ENCODE results near the gene SRP68.

The SRP68 gene

DNA sequence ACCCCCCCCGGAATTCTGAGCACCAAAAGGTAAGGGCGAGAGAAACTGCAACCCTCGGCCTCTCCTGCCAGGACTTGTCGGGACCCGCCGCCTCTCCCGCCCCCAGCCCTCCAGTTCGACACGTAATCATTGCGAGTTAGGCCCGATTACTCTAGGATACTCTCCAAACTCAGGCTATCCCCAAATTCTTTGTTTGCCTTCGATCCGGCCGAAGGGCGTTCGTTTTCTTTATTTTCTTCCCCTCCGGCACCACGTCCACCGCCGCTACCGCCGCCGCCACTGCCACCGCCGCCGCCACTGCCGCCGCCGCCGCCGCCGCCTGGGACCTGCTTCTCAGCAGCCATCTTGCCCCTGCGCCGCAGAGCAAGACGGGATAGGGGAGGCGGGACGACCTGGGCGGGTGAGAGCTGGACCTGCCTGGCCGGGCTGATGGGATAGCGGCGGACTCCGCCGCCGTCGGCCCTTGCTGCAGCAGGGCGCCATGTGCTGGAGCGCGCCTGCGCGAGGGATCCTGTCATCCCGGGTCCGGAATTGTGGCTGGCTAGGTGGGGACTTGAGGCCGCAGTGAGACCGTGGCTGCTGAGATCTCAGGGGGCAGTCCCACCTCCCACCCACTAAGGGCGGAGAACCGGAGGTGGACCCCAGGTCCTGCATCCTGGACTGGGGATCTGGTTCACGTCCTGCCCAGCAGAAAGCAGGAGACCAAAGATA is at the start of gene SRP68:
SRP68 (minus strand) TSS at position 370 of the 711 bp plus-strand sequence; CDS start at position 344, 26 bp downstream.
- peak; percentile 90 for DNase-seq

DNA sequence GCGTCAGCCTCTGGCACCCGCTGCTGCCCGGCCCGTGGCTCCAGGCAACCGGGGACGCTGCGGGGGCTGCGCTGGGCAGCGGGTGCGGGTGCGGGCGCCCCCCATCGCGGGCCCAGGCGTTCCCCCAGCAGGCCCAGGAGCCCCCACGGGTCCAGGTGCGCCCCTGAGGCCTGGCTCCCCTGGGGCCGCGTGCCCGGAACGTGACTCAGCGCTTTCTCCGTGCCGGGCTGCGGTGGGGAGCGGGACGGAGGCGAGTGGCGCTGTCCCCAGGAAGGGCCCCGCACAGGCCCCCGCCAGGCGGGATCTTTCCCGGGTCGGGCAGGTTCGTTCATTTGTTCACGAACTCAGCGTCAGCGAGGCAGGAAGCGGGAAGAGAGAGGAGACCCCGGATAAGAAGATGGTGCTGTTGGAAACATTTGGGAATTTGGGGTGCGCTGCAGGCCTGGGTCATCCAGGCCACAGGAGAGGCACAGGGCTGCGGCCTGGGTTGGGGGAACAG is 49.7 kb upstream of the SRP68 start:
- DNase-seq = no peak

DNA sequence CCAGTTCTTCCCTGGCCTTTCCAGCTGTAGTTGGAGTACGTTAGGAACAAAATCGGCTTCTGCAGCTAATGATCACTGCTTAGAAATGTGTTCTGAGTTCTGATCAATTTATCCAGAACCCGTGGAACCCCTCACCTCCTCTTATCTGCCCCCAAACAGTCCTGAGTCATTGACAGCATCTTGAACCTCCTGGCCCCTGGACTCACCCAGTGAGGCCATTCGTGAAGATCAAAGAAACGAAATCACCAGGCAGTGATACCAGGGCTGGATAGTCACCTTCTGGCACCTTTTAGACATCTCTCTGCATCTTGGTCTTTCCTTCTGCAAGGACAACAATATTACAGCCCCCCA is 48.3 kb upstream of the SRP68 start:
- DNase-seq = no peak

DNA sequence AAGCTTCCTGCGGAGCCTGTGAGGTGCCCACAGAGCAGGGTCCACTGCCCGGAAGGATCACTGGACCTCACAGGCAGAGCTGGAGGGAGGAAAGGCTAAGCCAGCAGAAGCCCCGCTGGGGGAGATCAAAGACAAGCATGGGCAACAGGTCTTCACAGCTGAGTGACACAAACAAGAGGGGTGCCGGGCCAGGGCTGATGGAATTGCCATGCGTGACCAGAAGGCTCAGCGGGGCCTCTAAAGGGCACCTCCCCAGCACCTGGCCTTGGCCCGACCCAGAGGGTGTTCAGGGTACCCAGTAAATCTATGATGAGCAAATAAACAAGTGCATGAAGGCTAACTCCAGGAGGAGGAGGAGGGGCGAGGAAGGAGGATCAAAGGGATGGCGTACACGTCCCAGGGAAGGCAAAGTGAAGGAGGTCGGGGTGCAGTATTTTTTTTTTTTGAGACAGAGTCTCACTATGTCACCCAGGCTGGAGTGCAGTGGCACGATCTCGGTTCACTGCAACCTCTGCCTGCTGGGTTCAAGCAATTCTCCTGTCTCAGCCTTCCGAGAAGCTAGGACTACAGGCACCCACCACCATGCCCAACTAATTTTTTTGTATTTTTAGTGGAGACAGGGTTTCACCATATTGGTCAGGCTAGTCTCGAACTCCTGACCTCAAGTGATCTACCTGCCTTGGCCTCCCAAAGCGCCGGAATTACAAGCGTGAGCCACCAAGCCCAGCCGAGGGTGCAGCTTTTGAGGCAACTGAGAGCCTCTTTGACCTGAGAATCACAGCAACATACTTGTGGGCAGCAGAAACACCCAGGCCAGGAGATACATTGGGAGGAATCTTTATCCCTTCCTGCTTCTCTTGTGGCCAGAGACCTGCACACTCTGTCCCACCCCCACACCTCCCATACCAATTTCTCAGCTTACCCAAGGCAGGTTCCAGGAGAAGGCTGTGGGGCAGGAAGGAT is 47.4 kb upstream of the SRP68 start:
- DNase-seq = no peak

DNA sequence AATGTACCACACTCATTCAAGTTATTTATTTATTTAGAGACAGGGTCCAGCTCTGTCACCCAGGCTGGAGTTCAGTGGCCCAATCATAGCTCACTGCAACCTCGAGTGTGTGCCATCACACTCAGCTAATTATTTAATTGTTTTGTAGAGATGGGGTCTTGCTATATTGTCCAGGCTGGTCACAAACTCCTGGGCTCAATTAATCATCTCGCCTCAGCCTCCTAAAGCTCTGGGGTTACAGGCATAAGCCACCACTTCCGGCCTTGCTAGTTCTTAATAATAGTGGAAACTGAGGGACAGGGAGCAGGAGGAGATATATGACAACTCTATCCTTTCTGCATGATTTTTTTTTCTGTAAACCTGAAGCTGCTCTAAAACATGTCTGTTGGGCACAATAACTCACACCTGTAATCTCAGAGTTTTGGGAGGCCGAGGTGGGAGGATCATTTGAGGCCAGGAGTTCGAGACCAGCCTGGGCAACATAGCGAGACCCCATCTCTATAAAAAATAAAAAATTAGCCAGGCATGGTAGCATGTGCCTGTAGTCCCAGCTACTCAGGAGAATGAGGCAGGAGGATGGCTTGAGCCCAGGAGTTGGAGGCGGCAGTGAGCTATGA is 42.9 kb upstream of the SRP68 start:
- DNase-seq = no peak

DNA sequence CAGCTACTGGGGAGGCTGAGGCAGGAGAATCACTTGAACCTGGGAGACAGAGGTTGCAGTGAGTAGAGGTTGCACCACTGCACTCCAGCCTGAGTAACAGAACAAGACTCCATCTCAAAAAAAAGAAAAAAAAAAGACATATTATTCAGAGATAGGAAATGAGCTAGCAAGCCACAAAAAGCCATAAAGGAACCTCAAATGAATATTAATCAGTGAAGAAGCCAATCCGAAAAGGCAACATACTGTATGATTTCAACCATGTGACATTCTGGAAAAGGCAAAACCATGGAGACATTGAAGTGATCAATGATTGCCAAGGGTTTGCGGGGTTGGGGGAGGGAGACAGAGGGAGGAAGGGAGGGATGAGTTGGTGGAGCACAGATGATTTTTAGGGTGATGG is 39.6 kb upstream of the SRP68 start:
- no peak for DNase-seq

DNA sequence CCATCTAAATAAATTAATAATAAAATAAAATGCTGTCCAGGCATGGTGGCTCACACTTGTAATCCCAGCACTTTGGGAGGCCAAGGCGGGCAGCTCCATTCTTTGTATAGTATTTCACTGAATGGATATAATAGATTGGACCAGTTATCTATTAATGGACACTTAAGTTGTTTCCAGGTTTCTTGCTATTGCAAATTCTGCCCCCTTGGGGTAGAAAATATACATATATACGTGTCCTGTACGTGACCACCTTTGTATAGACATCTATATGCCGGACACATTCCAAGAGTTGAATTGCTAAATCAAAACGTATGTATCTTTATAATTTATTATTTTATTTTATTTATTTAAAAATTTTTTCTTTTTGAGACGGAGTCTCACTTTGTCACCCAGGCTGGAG is 35.2 kb upstream of the SRP68 start:
- no peak for DNase-seq

DNA sequence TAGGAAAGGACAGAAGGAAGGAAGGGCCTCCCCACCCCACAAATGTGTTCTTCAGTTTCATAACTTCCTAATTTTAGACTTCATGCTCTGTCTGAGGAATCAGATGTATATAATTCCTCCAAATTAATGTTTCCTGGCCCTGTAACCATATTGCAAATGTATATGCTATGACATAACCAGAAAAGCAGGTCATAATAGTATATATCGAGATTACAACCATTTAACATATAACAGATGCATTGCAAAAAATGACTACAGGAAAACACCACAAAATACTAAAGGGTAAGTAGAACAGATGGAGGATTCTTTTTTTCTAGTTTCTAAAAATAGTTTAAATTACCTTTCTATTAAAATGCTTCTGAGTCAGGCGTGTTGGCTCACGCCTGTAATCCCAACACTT is 34.4 kb upstream of the SRP68 start:
- DNase-seq = no peak

DNA sequence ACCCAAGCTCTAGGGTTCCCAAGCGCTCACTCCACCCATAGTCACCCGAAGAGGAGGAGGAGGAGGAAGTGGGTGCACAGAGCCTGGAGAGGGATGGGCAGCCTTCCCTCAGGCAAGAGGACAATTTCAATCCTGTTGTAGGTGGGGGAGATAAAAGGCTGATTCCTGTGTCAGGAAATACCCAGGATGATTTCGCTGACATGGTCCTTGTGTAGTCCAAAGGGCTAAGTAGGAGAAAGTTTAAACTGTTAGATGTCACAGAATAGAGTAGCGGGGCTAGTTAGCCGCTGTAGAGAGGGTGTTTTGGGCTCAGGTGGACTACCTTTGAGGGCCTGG is 32.5 kb upstream of the SRP68 start:
- DNase-seq = no peak

DNA sequence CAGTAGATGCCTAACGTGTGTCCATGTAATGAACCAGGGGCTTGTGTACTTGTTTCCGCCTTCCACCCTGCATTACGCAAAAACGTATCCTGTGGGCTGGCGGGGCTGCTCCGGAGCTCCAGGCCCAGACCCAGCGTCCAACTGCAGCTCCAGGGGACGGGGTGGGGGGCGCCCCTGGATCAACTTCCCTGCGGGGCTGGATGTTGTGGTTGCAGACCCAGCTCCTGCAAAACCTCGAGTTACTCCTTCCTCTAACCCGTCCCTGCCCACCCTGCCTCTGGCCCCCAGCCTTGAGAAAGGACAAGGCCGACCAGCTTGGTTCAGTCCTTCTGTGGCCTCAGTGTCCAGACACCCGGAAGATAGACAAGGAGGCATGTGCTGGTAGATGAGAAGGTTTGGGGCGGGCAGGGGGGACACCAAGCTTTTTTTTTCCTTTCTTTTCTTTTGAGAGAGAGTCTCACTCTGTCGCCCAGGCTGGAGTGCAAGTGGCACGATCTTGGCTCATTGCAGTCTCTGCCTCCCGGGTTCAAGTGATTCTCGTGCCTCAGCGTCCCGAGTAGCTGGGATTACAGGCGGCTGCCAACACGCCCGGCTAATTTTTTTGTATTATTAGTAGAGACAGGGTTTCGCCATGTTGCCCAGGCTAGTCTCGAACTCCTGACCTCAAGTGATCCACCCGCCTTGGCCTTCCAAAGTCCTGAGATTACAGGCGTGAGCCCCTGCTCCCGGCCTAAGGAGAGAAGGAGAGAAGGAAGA is 32.0 kb upstream of the SRP68 start:
- no peak for DNase-seq

DNA sequence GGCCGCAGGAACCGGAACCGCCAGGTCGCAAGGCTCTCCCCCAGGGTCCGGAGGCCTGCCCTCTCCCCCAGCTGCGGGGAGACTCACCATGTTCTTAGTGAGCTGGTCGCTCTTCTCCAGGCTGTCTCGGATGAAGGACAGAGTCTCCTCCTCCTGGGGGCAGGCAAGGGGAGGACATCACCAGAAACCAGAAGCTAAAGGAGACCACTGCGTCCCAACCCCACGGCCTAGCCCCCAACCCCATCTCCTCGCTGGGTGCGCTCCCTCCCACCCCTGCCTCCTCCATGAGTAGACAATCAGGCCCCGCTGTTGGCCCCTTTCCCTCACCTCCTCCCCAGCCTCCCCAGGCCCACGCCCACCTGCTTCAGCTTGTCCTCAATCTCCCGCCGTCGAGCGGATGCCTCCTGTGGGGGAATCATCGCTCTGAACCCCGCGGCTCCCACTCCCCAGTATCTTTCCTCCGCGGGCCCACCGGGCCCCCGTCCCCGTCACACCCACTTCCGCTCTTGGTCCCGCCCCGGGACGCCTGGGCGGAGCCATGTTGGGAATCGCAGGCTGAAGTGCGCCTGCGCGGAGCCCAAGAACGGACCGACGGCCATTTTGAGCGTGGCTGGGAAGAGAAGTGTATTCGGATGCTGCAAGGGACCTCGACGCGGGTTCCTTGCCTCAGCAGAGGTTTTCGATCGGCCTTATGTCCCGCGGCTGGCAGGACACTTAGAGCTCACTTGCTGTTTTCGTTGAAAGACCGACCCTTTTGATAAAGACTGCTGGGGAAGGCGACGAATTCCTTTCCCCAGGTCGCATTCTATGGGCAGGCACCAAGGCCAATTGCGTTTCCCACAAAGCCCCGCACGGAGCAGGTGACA is 31.2 kb upstream of the SRP68 start, which contains the start of gene EXOC7:
EXOC7 (minus strand) TSS at position 514 of the 866 bp plus-strand sequence; CDS start at position 419, 95 bp downstream.
- peak; percentile 95 for DNase-seq

DNA sequence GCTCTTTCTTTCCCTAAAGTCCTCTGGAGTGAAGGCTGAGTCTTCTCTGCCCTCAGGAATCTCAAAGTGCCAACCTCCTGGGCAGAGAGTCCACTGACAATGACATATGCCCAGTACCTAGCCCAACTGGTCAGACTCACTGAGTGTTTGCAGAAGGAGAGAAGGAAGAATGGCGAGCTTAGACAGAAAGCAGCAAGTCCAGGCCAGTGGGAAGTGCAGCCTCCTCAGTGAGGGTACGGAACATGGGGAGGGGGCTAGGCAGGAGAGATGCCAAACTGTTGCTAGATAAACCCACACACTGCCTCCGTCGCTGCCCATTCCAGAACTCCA is 30.6 kb upstream of the SRP68 start:
- no peak for DNase-seq

DNA sequence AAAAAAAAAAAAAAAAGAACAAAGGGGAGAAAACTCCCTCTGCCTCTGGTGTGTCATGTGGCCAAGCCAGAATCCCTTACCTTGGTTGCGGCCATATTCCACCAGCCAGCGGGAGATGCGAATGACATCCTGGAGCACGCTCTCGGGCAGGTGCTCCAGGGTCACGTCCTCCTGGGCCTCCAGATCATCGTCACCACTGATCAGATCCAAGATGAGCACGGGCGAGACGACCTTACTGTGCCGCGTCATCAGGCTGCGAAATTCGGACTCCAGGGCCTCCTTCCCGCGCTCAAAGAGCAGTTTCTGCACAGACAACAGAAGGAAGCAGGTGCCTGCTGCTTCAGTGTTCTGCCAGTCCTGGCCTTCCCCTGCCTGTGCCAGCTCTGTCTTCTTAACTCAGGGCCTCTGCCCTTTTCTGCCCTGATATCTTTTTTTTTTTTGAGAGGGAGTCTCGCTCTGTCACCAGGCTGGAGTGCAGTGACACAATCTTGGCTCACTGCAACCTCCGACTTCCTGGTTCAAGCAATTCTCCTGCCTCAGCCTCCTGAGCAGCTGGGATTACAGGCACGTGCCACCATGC is 25.5 kb upstream of the SRP68 start:
- DNase-seq = no peak

DNA sequence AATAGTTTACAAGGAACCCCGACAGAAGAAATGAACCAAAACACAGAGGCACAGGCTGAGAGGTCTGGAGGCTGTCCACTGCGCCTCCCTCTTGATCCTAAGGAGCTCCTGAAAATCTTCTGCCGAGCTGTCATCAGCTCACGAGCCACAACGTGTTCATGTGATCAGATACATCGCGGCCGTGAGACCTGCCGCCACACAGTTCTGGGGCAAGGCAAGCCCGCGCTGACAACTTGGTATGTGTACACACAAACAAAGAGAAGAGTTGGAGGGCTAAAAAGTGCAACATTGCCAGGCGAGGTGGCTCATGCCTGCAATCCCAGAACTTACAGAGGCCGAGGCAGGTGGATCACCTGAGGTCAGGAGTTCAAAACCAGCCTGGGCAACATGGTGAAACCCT is 23.6 kb upstream of the SRP68 start:
- no peak for DNase-seq

DNA sequence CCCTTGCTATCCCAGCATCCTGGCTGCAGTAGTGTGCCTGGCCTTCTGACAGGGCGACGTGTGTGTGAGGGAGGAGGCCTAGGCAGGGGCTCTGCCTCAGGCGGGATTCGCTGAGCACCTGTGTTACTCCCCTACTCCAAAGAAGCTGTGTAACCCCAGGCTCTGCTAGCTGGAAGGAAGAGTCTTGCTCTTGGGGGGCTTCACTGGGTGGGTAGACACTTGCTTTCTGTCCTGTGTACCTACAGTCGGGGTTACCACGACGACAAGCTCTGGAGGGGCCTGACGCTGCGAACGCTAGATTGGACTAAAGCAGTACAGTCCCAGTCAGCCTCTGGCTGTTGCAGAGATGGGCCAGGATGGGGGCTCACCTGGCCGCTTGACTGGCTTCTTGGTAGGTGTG is 21.7 kb upstream of the SRP68 start:
- no peak for DNase-seq

DNA sequence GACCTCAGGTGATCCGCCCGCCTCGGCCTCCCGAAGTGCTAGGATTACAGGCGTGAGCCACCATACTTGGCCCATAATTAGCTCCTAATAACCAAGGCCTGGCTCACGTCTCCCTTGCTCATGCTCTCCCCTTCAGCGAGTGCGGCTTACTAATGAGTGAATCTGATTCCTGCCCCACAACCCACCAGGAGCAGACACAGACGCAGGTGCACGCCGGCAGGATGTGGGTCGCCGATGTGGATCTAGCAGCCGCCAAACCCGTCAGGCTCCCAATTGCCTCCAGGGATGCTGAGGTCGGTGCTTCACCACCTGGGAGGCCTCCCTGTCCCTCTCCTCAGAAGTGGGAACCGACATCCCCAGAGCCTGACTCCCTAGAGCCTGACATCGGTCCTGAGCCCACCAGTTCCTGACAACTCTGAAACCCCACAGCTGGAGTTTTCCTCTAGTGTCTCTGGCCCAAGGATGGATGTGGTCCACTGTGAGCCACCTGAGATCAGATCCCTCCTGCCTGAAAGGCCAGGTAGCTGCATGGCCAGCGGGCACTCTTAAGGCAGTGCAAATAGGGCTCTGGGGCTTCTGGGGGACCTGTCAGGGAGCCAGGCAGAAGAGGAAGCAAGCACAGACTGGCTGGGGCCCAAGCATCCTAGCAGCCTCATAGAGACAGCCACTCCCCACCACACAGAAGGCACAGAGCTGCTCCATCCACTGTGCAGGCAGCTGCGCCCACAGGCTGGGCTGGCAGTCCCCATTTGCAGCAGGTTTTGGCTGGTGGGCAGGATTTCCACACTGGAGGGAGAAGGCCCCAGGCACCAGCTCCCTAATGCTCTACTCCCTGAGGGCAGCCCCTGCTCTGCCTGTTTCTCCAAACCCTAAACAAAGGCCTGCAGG is 20.5 kb upstream of the SRP68 start:
- DNase-seq = no peak

DNA sequence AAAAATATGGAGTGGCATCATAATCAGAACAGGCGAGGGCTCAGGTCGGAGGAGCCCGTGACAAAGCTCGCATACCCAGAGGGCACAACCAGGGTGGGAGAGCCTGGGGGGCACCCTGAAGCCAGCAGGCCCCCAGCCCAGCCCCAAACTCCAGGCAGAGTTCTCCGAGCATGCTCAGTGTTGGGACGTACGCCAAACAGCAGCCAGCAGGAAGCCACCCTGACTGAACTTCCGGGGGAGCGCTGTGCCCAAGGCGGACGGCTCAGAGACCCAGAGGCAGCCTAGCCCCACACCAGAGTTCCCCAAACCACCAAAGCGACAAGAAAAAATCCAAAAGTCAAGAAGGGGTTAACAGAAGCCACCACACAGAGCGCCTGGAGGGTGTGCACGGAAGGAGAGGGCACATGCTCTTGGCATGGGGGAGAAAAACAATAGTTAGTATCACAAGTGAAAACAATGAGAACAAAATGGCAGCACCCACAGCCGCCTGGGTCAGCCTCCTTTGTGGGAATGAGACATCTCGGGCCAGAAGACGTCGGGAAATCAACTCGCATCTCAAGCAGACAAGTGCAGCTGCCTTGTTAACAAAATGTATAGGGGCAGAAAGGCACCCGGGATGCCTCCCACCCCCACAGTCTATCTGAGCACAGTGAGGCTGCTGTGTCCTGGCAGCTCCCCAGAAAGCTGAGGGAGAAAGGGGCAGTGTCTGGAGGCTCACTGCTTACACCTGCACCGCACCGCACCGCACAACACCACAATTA is 19.4 kb upstream of the SRP68 start:
- DNase-seq = no peak

DNA sequence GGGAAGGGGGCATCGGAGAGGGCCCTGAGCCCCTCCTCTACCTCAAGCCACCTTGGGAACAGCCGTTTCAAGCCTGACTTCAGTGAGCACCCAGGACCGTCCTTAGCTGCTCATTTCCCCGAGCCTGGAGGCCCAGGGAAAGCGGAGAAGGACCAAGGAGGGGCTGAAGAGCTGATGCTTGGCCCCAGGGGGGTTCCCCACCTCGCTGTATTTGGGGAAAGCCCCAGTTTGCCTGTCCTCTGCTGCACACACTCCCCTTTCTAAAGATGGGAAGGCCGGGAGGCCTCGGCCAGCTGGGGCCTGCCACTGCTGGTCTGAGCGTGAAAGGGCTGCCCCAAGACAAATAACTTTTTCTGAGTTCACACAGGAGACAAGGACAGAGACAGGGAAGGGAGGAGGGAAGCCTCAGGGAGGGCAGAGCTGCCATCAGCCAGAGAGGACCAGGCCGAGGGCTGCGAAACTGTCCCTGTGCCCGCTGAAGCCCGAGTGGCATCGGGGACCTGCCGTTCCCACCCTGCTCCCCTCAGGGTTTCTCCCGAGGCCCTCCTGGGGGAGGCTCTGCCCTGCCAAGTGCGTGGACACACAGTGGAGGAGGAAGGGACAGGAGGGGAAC is 18.3 kb upstream of the SRP68 start:
- DNase-seq = no peak
